C4-2B (cell line): ENCODE results near the gene LCN12.

ENCODE experiments used
- H3K27ac ChIP-seq: fragments of 450-650 bp; 2 replicates; pipeline ENCODE4 v1.5.1; 2017
- CTCF ChIP-seq: fragments of 450-650 bp; conservative IDR thresholded peaks from 2 replicates; pipeline ENCODE4 v1.5.1; 2017; ENCODE audit warnings: mild to moderate bottlenecking
- ZFX ChIP-seq: fragments of 450-650 bp; IDR thresholded peaks from 2 replicates; pipeline ENCODE4 v1.6.1; 2017

LCN12 gene

GRCh38 chr9:136962163-136962562 is 10.1 kb downstream of the LCN12 start:
- H3K27ac ChIP-seq, result no peak overlapping the region
- TF ChIP-seq CTCF, result no peak
- TF ChIP-seq ZFX, result no peak

GRCh38 chr9:136962701-136963248 is 10.7 kb downstream of the LCN12 start:
- no peak for TF ChIP-seq ZFX
- TF ChIP-seq CTCF, result no peak
- no peak overlapping the region for H3K27ac ChIP-seq

GRCh38 chr9:136963341-136963740 is 11.3 kb downstream of the LCN12 start:
- H3K27ac ChIP-seq, result no peak overlapping the region
- TF ChIP-seq ZFX (no peak), CTCF (no peak)

GRCh38 chr9:136963751-136964150 is 11.7 kb downstream of the LCN12 start:
- TF ChIP-seq ZFX, result no peak
- TF ChIP-seq CTCF, result no peak
- H3K27ac ChIP-seq, result no peak overlapping the region

- no peak overlapping the region for H3K27ac ChIP-seq
- TF ChIP-seq CTCF, result no peak
- TF ChIP-seq ZFX, result no peak
These were observed 12.2 kb downstream of the LCN12 start for GRCh38 chr9:136964171-136964689.

- H3K27ac ChIP-seq, result no peak overlapping the region
These were observed 12.9 kb downstream of the LCN12 start for GRCh38 chr9:136964833-136965422.

More at GRCh38 chr9:136964833-136965422, 12.9 kb downstream of the LCN12 start:
- no peak for TF ChIP-seq CTCF
- TF ChIP-seq ZFX, result no peak
